GM19035 (cell line): ENCODE data around the gene HBM.
"Not testable (repeated sequence)": the region's sequence is repeated elsewhere in the genome, so short reads cannot be mapped to it uniquely, and the experiment has no call there.

Experiments used
- ATAC-seq: cut with Tn5 transposase; IDR thresholded peaks from one replicate; pipeline ENCODE4 v1.9.1; 2021; ENCODE audit not compliant: unreplicated experiment

Gene HBM

DNA sequence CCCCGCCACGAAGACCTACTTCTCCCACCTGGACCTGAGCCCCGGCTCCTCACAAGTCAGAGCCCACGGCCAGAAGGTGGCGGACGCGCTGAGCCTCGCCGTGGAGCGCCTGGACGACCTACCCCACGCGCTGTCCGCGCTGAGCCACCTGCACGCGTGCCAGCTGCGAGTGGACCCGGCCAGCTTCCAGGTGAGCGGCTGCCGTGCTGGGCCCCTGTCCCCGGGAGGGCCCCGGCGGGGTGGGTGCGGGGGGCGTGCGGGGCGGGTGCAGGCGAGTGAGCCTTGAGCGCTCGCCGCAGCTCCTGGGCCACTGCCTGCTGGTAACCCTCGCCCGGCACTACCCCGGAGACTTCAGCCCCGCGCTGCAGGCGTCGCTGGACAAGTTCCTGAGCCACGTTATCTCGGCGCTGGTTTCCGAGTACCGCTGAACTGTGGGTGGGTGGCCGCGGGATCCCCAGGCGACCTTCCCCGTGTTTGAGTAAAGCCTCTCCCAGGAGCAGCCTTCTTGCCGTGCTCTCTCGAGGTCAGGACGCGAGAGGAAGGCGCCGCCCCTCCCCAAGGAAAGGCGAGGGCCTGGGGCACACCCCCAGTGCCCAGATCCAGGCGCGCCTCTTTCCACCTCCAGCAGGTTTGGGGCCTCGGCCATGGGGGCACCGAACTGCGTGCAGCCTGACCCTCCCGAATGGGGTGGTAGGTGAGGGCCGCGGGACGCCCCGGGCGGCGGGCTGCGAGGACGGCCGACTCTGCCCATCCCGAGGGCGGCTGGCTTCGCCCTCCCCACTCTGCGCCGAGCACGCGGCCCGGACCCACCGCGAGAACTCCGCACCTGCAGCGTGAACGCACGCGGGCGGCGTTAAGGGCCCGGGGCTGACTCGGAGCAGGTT lies 15.1 kb downstream of the HBM start:
- ATAC-seq: no peak

DNA sequence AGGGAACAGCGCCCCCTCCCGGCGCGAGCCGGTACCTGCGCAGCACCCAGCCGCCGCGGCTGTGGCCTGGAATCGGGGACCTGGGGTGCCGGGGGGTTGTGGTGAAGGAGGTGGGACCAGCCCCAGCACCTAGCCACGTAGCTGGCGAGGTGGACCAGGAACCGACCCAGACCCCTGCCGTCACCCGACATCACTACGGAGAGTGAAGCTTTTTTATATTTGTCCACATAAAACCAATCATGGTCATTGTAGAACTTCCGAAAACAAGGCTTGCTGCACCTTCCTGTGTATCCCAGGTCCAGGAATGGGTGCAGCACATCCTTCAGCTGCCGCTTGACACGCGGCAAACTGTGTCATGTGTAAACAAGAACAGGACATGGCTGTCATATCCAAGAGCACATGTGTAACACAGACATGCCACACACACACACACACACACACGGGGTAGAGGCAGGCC lies 15.8 kb downstream of the HBM start:
- ATAC-seq: no peak

DNA sequence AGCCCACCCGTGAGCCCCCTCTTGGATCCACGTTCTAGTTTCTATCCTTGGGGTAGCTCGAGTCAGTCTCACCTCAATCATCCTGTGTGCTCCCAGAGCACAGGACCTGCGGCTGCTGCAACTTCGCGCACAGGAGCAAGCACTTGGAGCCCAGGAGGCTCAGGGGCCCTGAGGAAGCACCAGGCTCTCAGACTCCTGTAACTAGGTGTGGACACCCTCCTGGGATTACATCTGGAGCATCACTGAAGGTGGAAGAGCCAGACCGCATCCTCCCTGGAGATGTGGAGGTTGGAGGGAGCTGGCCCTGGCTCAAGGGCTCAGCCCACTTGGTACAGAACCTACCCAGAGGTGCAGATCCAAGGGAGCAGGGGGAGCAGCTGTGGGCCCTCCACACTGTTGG lies 17.2 kb downstream of the HBM start:
- ATAC-seq: no peak

DNA sequence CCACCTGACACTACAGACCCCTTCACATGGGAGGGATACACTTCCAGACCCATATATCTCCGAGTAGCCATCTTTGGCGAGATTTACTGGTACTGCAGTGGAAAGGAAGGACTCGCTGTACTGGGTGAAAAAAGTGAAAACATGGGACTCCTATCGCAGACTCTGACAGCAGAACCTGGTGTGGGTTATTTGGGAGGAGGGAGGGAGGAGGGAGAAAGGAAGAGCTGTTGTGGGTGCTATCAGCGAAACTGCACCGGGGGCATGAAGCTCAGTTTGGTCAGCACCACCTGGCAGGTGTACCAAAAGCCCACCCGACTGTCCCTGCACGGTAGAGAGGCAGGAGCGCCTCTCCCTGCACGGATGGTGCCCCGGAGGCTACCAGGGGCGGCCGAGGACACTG lies 19.4 kb downstream of the HBM start:
- ATAC-seq: no peak

DNA sequence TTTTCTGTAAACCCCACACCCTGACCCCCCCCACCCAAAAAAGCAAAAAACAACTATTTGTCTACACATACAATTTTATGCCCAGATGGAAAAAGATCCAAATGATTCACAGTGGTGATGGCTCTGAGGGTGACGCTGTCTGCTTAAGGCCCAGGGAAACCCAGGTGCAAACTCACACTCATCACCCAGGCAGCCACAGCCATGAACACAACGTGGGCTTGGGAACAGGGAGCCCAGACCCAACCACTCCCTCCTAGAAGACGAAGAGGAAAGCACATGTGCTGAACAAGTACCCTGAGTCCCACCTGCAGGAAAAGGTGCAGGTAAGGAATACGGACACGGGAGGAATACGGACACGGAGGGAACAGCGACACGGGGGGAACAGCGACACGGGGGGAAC lies 19.9 kb downstream of the HBM start:
- ATAC-seq: no peak

DNA sequence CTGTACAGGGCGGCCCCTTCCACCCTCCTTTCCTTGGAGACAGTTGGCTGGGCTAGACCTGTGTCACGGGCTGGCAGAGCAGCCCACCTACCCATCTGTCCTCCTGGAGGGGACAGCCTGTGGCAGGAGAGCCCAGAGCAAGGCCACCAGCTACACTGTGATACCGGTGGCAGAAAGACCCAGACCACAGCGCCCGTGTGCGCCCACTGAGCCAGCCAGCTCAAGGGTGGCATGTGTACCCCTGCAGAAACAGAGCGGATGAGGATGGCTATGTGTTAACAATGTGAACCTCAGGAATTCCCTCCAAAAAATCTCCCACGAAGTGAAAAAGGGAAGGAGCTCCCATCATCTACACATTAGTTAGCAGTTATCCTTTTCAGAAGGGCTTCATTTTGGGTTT lies 21.6 kb downstream of the HBM start:
- no peak for ATAC-seq

DNA sequence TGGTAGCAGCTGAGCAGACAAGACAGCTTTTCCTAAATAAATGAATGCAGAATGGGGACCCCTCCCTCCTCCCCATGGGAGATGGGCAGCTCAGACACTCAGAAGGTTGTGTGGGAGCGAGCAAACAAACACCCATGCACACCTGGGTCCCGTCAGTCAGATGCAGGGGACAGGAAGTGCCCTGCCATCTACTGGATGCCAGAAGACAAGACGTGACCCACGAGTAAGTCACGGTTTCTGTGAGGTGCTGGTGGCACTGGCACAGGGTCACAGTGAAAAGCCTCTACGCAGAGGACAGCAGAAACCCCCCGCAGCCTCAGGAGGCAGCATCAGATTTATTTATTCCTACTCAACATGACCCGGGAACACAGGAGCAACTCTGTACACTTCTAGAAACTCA lies 22.9 kb downstream of the HBM start:
- ATAC-seq: no peak

DNA sequence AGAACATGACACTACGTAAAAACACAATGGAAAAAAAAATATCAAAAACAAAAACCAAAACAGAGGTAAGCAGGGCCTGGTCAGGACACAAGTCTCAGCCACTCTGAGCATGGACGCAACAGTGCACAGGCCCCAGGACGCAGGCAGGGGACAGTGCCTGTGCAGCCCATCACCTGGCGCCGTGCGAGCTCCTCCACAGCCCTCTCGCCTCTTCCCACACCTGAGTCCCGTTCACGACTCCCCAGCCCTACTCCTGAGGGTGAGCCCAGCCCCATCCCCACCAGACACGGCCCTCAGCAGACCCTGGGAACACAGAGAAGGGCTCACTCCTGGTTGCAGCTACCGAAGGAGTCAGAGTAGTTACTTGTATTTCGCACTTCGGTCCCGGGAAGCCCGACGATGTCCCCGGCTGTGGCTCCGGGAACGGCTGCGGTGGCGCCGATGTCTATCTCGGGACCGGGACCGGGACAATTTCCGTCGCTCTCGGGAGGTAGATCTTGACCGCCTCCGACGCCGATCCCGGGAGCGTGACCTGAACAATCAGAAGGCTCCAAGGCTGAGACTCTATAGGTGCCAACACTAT lies 23.9 kb downstream of the HBM start:
- ATAC-seq: no peak

DNA sequence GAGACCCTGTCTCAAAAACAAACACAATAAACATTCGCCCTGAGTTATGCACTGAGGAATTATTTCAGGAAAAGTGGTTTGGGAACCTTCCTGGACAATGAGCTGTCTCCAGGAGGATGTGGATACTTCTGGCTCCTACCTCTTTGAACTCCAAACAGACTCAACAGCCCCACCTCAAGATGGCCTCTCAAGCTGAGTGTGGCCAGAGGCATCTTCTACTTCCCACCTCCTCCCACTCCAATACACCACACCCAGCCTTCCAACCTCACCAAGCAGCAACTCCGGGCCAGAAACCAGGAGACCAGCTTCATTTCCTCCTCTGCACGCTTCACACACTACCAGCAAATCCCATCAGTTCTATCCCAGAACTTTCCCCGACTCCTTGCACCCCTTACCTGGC lies 26.1 kb downstream of the HBM start:
- no peak for ATAC-seq

DNA sequence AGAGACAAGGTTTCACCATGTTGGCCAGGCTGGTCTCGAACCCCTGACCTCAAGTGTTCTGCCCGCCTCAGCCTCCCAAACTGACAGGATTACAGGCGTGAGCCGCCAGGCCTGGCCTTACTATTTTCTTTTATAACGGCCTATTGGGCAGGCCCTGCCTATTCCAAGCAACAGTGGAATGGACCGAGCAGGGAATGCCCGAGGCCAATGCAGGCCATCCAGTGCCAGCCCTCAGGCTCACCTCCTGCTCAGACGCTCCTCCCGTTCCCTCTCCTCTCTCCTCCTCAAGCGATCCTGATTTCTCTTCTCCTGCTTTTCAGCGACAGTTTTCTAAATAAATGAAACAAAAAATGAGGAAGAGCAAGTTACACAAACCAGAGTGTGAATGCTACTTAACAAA lies 26.9 kb downstream of the HBM start:
- ATAC-seq: no peak

DNA sequence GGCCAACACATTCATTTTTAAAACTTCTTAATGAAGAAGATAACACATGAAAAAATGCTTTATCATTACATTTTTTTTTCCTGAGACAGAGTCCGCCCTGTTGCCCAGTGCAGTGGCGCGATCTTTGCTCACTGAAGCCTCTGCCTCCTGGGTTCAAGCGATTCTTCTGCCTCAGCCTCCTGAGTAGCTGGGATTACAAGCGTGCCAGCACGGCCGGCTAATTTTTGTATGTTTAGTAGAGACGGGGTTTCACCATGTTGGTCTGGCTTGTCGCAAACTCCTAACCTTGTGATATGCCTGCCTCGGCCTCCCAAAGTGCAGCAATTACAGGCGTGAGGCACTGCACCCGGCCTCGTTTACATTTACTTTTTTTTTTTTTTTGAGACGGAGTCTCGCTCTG lies 27.7 kb downstream of the HBM start:
- no peak for ATAC-seq

DNA sequence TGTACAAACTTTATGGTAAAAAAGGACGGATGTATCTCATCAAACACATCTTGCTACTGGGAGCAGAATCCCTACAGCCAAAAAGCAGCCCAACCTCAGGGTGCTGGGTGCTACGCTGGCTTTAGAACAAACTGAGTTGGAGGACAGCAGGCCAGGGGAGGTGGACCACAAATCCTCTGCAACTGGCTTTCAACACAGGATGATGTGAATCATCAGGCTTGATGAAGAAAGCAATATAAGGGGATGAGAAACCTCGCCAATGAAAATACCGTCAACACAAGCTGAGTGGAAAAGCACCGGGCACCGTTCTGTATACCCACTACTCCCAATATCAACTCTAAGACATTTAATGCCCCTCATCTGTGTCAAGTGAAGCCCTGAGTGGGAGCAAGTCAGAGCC lies 28.7 kb downstream of the HBM start:
- no peak for ATAC-seq

DNA sequence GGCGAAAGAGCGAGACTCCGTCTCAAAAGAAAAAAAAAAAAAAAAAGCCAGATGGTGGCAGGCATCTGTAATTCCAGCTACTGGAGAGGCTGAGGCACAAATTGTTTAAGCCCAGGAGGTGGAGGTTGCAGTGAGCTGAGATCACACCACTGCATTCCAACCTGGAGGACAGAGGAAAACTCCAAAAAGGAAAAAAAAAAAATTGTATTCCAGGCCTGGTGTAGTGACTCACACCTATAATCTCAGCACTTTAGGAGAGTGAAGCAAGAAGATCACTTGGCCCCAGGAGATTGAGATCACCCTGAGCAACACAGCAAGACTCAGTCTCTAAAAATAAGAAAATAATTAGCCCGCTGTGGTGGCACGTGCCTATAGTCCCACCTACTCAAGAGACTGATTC lies 34.6 kb downstream of the HBM start:
- ATAC-seq: no peak

DNA sequence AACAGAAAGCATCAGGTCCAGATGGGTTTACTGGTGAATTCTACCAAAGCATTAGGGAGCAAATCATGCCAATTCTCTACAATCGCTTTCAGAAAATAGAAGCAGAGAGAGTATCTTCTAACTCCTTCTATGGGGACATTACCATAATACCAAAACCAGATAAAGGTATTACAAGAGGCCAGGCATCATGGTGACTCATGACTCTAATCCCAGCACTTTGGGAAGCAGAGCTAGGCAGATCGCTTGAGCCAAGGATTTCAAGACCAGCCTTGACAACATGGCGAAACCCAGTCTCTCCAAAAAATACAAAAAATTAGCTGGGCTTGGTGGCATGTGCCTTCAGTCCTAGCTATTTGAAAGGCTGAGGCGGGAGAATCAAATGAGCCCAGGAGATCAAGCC lies 37.5 kb downstream of the HBM start:
- no peak for ATAC-seq

DNA sequence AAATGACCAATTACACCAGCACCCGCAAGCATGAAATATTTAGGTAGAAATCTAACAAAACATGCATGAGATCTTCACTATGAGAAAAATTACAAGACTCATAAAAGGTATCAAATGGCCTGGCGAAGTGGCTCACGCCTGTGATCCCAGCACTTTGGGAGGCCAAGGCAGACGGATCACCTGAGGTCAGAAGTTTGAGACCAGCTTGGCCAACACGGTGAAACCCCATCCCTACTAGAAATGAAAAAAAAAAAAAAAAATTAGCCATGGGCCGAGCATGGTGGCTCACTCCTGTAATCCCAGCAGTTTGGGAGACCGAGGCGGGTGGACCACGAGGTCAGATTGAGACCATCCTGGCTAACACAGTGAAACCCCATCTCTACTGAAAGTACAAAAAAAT lies 38.3 kb downstream of the HBM start:
- ATAC-seq: not testable (repeated sequence)

DNA sequence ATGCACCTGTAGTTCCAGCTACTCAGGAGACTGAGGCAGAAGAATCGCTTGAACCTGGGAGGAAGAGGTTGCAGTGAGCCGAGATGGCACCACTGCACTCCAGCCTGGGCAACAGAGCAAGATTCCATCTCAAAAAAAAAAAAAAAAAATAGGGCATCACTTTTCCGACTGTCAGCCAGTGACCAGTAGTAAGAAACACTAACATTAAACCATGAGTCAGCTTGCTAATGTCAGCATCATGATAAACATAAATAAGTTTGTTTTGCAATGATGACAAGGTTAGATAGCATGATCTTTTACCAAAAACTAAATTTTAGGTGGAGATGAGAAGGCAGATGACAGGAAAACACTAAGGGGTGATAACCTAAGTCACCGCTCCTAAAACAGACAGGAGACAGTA lies 43.6 kb downstream of the HBM start:
- not testable (repeated sequence) for ATAC-seq

DNA sequence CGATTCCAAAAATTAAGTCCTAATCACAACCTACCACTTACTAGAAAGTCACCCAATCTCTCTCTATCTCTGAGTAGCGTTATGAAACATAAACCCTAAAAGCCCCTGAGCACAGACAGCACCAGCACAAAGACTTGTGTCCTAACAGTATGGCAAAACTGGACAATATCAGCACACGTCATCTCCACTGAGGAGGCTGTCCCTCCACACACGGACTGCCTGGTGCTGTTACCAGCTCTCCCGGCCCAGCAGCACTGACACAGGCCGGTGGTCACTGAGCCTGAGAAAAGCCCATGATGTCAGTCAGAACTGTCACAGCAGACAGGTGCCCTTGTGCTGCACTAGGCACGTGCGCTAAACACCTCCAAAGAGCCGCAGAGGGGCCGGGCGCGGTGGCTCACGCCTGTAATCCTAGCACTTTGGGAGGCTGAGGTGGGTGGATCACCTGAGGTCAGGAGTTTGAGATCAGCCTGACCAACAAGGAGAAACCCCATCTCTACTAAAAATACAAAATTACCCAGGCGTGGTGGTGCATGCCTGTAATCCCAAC lies 45.9 kb downstream of the HBM start:
- not testable (repeated sequence) for ATAC-seq

DNA sequence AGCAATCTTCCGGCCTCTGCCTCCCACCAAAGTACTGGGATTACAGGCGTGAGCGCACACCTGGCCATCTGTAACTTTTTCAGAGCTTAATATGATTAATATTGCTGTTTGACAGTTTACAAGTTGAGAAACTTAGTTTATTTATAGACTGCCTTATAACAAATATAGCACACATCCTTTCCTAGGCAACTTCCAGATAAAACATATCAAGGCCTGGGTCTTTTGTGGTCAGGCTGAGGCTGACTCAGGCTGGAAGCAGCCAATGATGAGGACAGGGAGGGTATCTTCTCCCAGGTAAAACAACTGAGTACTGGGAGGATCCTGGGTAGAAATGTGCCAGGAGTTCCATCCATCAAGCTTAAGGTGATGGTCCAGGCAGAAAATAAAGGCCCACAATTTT lies 47.2 kb downstream of the HBM start:
- ATAC-seq: no peak
